T-cell (primary cell): Measurements from ENCODE around the gene SCPEP1. TPM values are rescaled to one million over a fixed set of nuclear protein-coding genes. Genes with fewer than 3 reads are reported as not detected.

Experiments
- ATAC-seq, 4 experiments: fragments of 200-7000 bp in 3 of 4; fragments of 150-1000 bp in 1 of 4; cut with Tn5 transposase; replicated peaks in 1 of 4; 1 replicate in 3 of 4; 2 replicates in 1 of 4; pipeline ENCODE4 v1.10.0; 2021; ENCODE audit warnings: moderate library complexity in 3 of 4, mild to moderate bottlenecking in 2 of 4, moderate number of reproducible peaks in 1 of 4
- CTCF ChIA-PET, 2 donors: fragments of 300-600 bp; sonication (Branson Sonifier 250); formaldehyde crosslinking; loops; one replicate each; lab custom pipeline; 2022; ENCODE audit warnings: antibody characterized with exemption in 2 of 2; lab: Charles Lee
- POLR2A ChIA-PET, 2 donors: fragments of 300-600 bp; sonication (Branson Sonifier 250); formaldehyde crosslinking; loops; one replicate each; lab custom pipeline; 2022; ENCODE audit warnings: antibody characterized with exemption in 2 of 2; lab: Charles Lee
- DNase-seq, 35 experiments: peaks; one replicate each; pipeline versions ENCODE4 v3.0.0 to v3.0.0-alpha.2; 2013 to 2023
- H3K27ac ChIP-seq: one replicate; pipeline ENCODE4 v1.5.1; 2013; ENCODE audit warnings: low read length
- H3K27me3 ChIP-seq, 2 experiments: replicated peaks in 1 of 2; 1 replicate in 1 of 2; 2 replicates in 1 of 2; pipeline versions ENCODE4 v1.6.1 to v1.7.0; 2013; ENCODE audit warnings: low read length in 1 of 2, mixed read lengths in 1 of 2; ENCODE audit not compliant: control insufficient read depth in 2 of 2, insufficient read depth in 2 of 2; ENCODE audit errors: extremely low read depth in 1 of 2
- H3K36me3 ChIP-seq, 2 donors: 1 replicate in 1 of 2; 2 replicates in 1 of 2; pipeline versions ENCODE4 v1.6.1 to v1.7.0; 2013; ENCODE audit warnings: low read length in 1 of 2; ENCODE audit not compliant: control insufficient read depth in 2 of 2, insufficient read depth in 1 of 2; ENCODE audit errors: extremely low read depth in 1 of 2
- H3K4me1 ChIP-seq, 2 experiments: 1 replicate in 1 of 2; 2 replicates in 1 of 2; pipeline versions ENCODE4 v1.6.1 to v1.7.0; 2013; ENCODE audit warnings: low read length in 2 of 2, mixed read lengths in 1 of 2; ENCODE audit not compliant: insufficient read depth in 2 of 2, control insufficient read depth in 1 of 2; ENCODE audit errors: extremely low read depth in 1 of 2
- H3K4me3 ChIP-seq, 2 donors: 1 replicate in 1 of 2; 2 replicates in 1 of 2; pipeline versions ENCODE4 v1.5.1 to v1.7.0; 2013; ENCODE audit warnings: mild to moderate bottlenecking in 2 of 2, low read length in 1 of 2, moderate library complexity in 1 of 2; ENCODE audit not compliant: control insufficient read depth in 1 of 2; ENCODE audit errors: extremely low read depth in 1 of 2
- H3K9me3 ChIP-seq: 2 replicates; pipeline ENCODE4 v1.7.0; 2013
- H3K27ac Mint-ChIP-seq, 2 donors: one replicate each; pipeline ENCODE4 v1.8.0; 2020 to 2021; ENCODE audit warnings: mild to moderate bottlenecking in 2 of 2, mixed read lengths in 2 of 2
- H3K27me3 Mint-ChIP-seq, 2 donors: one replicate each; pipeline ENCODE4 v1.8.0; 2021 to 2022; ENCODE audit warnings: mixed read lengths in 2 of 2
- H3K36me3 Mint-ChIP-seq: one replicate; pipeline ENCODE4 v1.8.0; 2021; ENCODE audit warnings: mixed read lengths
- H3K4me1 Mint-ChIP-seq, 3 donors: one replicate each; pipeline ENCODE4 v1.8.0; 2020 to 2022; ENCODE audit warnings: mixed read lengths in 3 of 3, mild to moderate bottlenecking in 1 of 3
- H3K4me3 Mint-ChIP-seq, 3 donors: one replicate each; pipeline ENCODE4 v1.8.0; 2020 to 2022; ENCODE audit warnings: mild to moderate bottlenecking in 3 of 3, mixed read lengths in 3 of 3, moderate library complexity in 3 of 3
- H3K9me3 Mint-ChIP-seq, 3 donors: one replicate each; pipeline ENCODE4 v1.8.0; 2020 to 2022; ENCODE audit warnings: mixed read lengths in 3 of 3
- WGBS: methylation state at CpG from one replicate; pipeline ENCODE4 v1.1.5; 2013; ENCODE audit warnings: missing lambda C conversion rate; ENCODE audit not compliant: insufficient coverage; 5-methylcytosine and 5-hydroxymethylcytosine counted together
- total RNA-seq, 35 experiments: library from RNA in 6 of 35; stranded (reverse) in 6 of 35; fragments of 120-200 nt in 1 of 35; gene quantifications; one replicate each; pipeline versions ENCODE4 v1.2.1 to v1.2.4 and lab custom pipeline; 2013 to 2026

The SCPEP1 gene
- total RNA-seq, 5 donors from 2014 or later (not counting 1 experiment from before 2014, with no cell fraction given) = 18.4 to 24.2 (median 22.4) TPM

- H3K36me3 ChIP-seq = no peaks in the 10 kb centered on the region
- Mint-ChIP-seq H3K4me3 (no peak overlapping the region), H3K27ac (no peak overlapping the region), H3K9me3 (no peaks in the 10 kb centered on the region), H3K27me3 (no peaks in the 10 kb centered on the region), H3K36me3 (no peaks in the 10 kb centered on the region), H3K4me1 (peaks cover 2 to 6% (median 4%) of the 10 kb centered on the region in 3 donors)
- no peak overlapping the region for H3K4me3 ChIP-seq
- H3K27me3 ChIP-seq = peaks cover 0 to 14% of the 10 kb centered on the region in 2 experiments
- no peaks in the 10 kb centered on the region for H3K9me3 ChIP-seq
- H3K4me1 ChIP-seq = peaks cover 3 to 5% of the 10 kb centered on the region in 2 experiments
- ChIA-PET POLR2A (no interaction called here), CTCF (no interaction called here)
- no CpG with 5 or more reads among the region's 7 CpGs for WGBS
- ATAC-seq (no peak), DNase-seq (no peak)
- H3K27ac ChIP-seq = no peak overlapping the region
These were observed 5.7 kb upstream of the SCPEP1 start for GRCh38 chr17:56972111-56972730.

DNA sequence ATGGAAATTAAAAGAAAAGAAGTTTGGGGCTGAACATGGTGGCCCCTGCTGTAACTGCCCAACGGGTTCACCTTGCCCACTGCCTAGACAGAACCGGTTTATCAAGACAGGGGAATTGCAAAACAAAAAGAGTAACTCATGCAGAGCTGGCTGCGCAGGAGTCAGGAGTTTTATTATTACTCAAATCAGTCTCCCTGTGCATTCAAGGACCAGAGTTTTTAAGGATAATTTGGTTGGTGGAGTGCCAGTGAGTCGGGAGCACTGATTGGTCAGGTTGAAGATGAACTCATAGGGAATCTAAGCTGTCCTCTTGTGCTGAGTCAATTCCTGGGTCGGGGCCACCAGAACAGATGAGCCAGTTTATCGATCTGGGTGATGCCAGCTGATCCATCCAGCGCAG, 4.4 kb upstream of the SCPEP1 start:
- ChIA-PET POLR2A (no interaction called here), CTCF (no interaction called here)
- no peak for DNase-seq
- no peak for ATAC-seq
- Histone ChIP-seq H3K4me3 (no peak overlapping the region), H3K27ac (no peak overlapping the region), H3K27me3 (peaks cover 0 to 14% of the 10 kb centered on the region in 2 experiments), H3K9me3 (no peaks in the 10 kb centered on the region), H3K4me1 (peaks cover 9 to 16% of the 10 kb centered on the region in 2 experiments), H3K36me3 (no peaks in the 10 kb centered on the region)
- Mint-ChIP-seq H3K4me1 (peaks cover 8 to 15% (median 13%) of the 10 kb centered on the region in 3 donors), H3K9me3 (no peaks in the 10 kb centered on the region), H3K27me3 (no peaks in the 10 kb centered on the region), H3K36me3 (no peaks in the 10 kb centered on the region), H3K27ac (no peak overlapping the region), H3K4me3 (no peak overlapping the region)
- 76% methylated on average over 4 of the region's 7 CpGs for WGBS

DNA sequence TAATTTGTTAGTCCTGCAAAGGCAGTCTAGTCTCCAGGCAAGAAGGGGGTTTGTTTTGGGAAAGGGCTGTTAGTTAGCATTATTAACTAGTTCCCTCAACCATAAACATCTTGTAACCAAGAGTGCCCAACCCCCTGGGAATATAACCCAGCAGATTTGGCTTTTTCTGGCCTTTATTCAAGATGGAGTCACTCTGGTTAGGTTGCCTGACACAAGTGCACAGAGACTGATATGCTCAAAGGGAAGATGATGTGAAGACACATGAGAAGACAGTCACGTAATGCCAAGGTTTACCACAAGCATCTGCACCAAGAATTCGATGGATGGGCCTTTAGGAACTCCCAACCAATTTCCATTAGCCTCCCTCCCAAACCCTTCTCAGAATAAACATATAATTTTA, 3.9 kb upstream of the SCPEP1 start:
- no peak overlapping the region for H3K4me3 ChIP-seq
- WGBS = 60% methylated on average over 1 of the region's 2 CpGs
- ChIA-PET CTCF (no interaction called here), POLR2A (no interaction called here)
- ATAC-seq (no peak), DNase-seq (no peak)
- peaks cover 10 to 20% of the 10 kb centered on the region in 2 experiments for H3K4me1 ChIP-seq
- no peaks in the 10 kb centered on the region for H3K9me3 ChIP-seq
- H3K36me3 ChIP-seq = no peaks in the 10 kb centered on the region
- Mint-ChIP-seq H3K27ac (no peak overlapping the region), H3K36me3 (no peaks in the 10 kb centered on the region), H3K4me1 (peaks cover 13 to 20% (median 18%) of the 10 kb centered on the region in 3 donors), H3K4me3 (no peak overlapping the region), H3K9me3 (no peaks in the 10 kb centered on the region), H3K27me3 (no peaks in the 10 kb centered on the region)
- H3K27me3 ChIP-seq = peaks cover 0 to 14% of the 10 kb centered on the region in 2 experiments
- H3K27ac ChIP-seq = no peak overlapping the region

GRCh38 chr17:56975656-56976055, 2.3 kb upstream of the SCPEP1 start:
- H3K4me3 ChIP-seq = no peak overlapping the region
- H3K4me3 Mint-ChIP-seq = no peak overlapping the region

GRCh38 chr17:56976941-56977608, 856 bp upstream of the SCPEP1 start:
- ATAC-seq = no peak
- ChIA-PET POLR2A (interaction anchor here in 1 of 2 donors (0.5 kb wide), 1 partner anchor 26 kb away, joined by 4 read pairs; no protein-coding TSS in a partner anchor), CTCF (interaction anchor here in 1 of 2 donors (1.6 kb wide), 1 partner anchor 197 kb away, joined by 4 read pairs; no protein-coding TSS in a partner anchor)
- Mint-ChIP-seq H3K27ac (no peak overlapping the region), H3K4me1 (peaks cover 17 to 26% (median 22%) of the 10 kb centered on the region in 3 donors), H3K27me3 (no peaks in the 10 kb centered on the region), H3K4me3 (peak overlapping the region; percentile 49 to 86 (median 58)), H3K36me3 (no peaks in the 10 kb centered on the region), H3K9me3 (no peaks in the 10 kb centered on the region)
- WGBS = 25% methylated on average over 1 of the region's 11 CpGs
- no peak for DNase-seq
- Histone ChIP-seq H3K36me3 (peaks cover 0 to 2% of the 10 kb centered on the region in 2 donors), H3K9me3 (no peaks in the 10 kb centered on the region), H3K27ac (no peak overlapping the region), H3K27me3 (peaks cover 0 to 11% of the 10 kb centered on the region in 2 experiments), H3K4me3 (peak overlapping the region; percentile 66 to 75), H3K4me1 (peaks cover 10 to 20% of the 10 kb centered on the region in 2 experiments)

More at GRCh38 chr17:56975656-56976055, 2.3 kb upstream of the SCPEP1 start:
- CTCF ChIA-PET = no interaction called here
- H3K27me3 ChIP-seq = peaks cover 0 to 12% of the 10 kb centered on the region in 2 experiments
- ATAC-seq (no peak), DNase-seq (no peak)
- peaks cover 10 to 20% of the 10 kb centered on the region in 2 experiments for H3K4me1 ChIP-seq
- H3K27ac ChIP-seq = no peak overlapping the region
- Mint-ChIP-seq H3K27ac (no peak overlapping the region), H3K36me3 (no peaks in the 10 kb centered on the region), H3K27me3 (no peaks in the 10 kb centered on the region), H3K4me1 (peaks cover 17 to 26% (median 22%) of the 10 kb centered on the region in 3 donors), H3K9me3 (no peaks in the 10 kb centered on the region)
- H3K9me3 ChIP-seq = no peaks in the 10 kb centered on the region
- POLR2A ChIA-PET = no interaction called here
- WGBS = no CpG with 5 or more reads among the region's 2 CpGs
- no peaks in the 10 kb centered on the region for H3K36me3 ChIP-seq

- Mint-ChIP-seq H3K9me3 (no peaks in the 10 kb centered on the region), H3K4me3 (peak overlapping the region; percentile 86 to 91 (median 87)), H3K27ac (peak overlapping the region; percentile 75 to 86), H3K27me3 (no peaks in the 10 kb centered on the region), H3K36me3 (no peaks in the 10 kb centered on the region), H3K4me1 (peaks cover 17 to 26% (median 22%) of the 10 kb centered on the region in 3 donors)
- POLR2A ChIA-PET = interaction anchor here (0.6 kb wide), 5 partner anchors 15 to 1559 kb away, joined by 3 to 4 read pairs (median 3); partner anchors contain the start of gene TRIM25 (in 1 of the 2)
- peaks cover 0 to 11% of the 10 kb centered on the region in 2 experiments for H3K27me3 ChIP-seq
- no peak for ATAC-seq
- H3K27ac ChIP-seq = peak overlapping the region; percentile 41
- CTCF ChIA-PET = interaction anchor here (0.6 to 1.6 kb wide), 8 partner anchors 12 to 1519 kb away, joined by 3 to 6 read pairs (median 4); partner anchors contain the start of gene COIL (in 1 of the 2)
- H3K9me3 ChIP-seq = no peaks in the 10 kb centered on the region
- peak overlapping the region; percentile 51 to 75 for H3K4me3 ChIP-seq
- WGBS = 95% methylated on average over 4 of the region's 11 CpGs
- H3K4me1 ChIP-seq = peaks cover 10 to 20% of the 10 kb centered on the region in 2 experiments
- H3K36me3 ChIP-seq = peaks cover 0 to 2% of the 10 kb centered on the region in 2 donors
- DNase-seq = peak in 1 of 35 experiments; percentile 23
These were observed 635 bp downstream of the SCPEP1 start for GRCh38 chr17:56978441-56979090.
